Measurements from ENCODE around the gene KCP.

Gene KCP

GRCh38 chr7:128852537-128853254 lies 57.8 kb downstream of the KCP start:
- no peak for DNase-seq

GRCh38 chr7:128849804-128850490 lies 60.6 kb downstream of the KCP start:
- DNase-seq = no peak

GRCh38 chr7:128849156-128849515 lies 61.4 kb downstream of the KCP start:
- DNase-seq = no peak

DNA sequence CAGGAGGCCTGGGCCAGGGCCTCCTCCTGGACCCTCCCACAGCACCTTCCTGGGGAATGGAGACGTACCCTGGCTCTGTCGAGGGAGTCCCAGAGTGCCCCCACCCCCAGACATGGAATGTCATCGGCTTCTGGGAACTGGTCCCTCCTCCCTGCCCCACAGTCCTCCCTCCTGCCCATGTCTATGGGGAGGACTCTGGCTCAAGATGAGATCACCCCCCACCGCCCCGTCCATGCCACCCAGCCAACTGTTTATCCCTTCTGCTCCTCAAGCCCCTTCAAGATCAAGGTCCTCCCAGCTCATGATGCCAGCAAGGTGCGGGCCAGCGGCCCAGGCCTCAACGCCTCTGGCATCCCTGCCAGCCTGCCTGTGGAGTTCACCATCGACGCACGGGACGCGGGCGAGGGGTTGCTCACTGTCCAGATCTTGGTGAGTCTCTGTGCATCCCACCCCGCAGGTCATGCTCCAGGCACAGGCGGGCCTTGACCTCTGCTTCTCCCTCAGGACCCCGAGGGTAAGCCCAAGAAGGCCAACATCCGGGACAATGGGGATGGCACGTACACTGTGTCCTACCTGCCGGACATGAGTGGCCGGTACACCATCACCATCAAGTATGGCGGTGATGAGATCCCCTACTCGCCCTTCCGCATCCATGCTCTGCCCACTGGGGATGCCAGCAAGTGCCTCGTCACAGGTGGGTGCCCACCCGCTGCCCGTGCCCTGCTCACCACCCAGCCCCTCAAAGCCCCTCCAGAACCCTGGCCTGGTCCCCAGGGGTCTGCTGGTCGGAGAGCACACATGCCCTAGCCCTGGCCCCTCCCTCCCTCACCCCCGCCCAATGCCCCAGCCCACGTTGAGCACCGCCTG lies 62.0 kb downstream of the KCP start:
- DNase-seq = no peak

DNA sequence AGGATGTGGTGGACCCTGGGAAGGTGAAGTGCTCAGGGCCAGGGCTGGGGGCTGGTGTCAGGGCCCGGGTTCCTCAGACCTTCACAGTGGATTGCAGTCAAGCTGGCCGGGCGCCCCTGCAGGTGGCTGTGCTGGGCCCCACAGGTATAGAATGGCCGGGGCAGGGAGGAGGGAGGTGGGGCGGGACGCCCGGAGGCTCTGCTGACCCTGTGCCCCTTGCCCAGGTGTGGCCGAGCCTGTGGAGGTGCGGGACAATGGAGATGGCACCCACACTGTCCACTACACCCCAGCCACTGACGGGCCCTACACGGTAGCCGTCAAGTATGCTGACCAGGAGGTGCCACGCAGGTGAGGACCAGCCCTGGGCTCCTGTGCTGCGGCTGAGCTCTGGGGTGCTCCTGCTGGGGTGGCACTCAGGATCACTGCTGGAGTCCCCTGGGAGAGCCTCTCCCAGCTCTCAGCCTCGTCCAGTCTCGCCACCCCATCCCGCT lies 62.7 kb downstream of the KCP start:
- DNase-seq = no peak

DNA sequence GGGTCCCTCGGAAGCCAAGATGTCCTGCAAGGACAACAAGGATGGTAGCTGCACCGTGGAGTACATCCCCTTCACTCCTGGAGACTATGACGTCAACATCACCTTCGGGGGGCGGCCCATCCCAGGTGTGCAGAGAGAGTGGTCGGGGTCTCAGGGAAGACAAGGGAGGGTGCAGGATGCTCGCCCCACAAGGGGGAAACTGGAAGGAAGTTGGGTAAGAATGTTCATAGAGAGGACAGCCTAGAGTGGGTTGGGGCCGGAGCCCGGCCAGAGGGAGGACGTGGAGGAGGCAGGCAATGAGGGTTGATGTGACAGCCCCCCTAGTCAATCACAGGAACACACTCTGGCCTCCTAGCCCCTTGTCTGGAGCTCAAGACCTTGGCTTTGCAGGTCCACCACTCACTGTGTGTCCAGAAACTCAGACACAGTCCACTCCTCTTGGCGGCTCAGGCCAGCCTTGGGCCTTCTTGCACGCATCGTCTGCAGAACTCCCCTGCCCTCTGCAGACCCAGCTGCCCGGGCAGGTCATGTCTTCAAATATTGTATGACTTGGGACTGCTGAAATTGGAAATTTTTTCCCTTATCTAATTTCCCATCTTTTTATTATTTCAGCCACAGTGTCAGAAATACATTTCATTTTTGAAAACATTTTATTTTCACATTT lies 63.6 kb downstream of the KCP start:
- DNase-seq = no peak

DNA sequence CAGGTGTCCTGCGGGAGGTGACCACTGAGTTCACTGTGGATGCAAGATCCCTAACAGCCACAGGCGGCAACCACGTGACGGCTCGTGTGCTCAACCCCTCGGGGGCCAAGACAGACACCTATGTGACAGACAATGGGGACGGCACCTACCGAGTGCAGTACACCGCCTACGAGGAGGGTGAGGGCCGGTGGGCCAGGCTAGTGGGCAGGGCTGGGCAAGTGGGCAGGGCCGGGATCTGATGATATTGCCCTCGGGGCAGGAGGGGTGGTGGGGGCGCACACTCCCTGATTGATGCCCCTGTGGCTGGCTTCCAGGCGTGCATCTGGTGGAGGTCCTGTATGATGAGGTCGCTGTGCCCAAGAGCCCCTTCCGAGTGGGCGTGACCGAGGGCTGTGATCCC lies 64.5 kb downstream of the KCP start:
- no peak for DNase-seq

- no peak for DNase-seq
Measured at GRCh38 chr7:128845475-128845874, 65.0 kb downstream of the KCP start.

DNA sequence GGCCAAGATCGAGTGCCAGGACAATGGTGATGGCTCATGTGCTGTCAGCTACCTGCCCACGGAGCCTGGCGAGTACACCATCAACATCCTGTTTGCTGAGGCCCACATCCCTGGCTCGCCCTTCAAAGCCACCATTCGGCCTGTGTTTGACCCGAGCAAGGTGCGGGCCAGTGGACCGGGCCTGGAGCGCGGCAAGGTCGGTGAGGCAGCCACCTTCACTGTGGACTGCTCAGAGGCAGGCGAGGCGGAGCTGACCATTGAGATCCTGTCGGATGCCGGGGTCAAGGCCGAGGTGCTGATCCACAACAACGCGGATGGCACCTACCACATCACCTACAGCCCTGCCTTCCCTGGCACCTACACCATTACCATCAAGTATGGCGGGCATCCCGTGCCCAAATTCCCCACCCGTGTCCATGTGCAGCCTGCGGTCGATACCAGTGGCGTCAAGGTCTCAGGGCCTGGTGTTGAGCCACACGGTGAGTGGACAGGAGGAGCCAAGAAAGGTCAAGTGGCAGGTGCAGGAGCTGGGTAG lies 65.7 kb downstream of the KCP start:
- no peak for DNase-seq

DNA sequence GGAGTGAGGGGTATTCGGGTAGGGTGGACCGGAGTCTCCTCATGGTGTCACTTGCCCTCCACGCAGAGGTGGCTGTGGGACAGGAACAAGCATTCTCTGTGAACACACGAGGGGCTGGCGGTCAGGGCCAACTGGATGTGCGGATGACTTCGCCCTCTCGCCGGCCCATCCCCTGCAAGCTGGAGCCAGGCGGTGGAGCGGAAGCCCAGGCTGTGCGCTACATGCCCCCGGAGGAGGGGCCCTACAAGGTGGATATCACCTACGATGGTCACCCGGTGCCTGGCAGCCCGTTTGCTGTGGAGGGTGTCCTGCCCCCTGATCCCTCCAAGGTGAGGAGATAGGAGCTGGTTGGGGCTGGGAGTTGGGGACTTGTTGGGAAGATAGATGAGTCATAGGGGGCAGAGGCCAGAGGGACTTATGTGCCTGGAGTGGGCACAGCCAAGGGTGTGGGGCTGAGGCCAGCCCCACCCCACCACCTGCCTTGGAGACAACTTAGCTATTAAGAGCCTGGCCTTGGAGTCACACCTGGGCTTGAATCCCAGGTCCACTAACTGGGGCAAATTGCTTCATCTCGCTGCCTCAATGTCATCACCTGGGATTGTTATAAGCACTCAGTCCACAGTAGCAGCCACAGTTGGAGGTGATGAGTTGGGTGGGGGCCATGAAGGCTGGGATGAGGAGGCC lies 66.4 kb downstream of the KCP start:
- DNase-seq = no peak

- no peak for DNase-seq
Measured at GRCh38 chr7:128842674-128843641, 67.6 kb downstream of the KCP start.

GRCh38 chr7:128841921-128842673 lies 68.4 kb downstream of the KCP start:
- DNase-seq = peak; percentile 10 to 35 (median 22)

DNA sequence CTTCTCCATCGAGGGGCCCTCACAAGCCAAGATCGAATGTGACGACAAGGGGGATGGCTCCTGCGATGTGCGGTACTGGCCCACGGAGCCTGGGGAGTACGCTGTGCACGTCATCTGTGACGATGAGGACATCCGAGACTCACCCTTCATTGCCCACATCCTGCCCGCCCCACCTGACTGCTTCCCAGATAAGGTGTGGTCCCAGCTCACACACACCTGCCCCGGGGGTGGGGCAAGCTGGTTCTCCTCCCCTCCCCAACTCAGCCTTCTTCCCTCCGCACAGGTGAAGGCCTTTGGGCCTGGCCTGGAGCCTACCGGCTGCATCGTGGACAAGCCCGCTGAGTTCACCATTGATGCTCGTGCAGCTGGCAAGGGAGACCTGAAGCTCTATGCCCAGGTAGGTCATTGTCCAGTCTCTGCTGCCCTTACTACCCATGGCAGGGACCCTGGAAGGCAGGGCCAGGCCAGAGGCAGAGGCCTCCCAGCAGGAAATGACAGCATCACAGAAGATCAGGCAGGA lies 69.3 kb downstream of the KCP start:
- DNase-seq = no peak

- DNase-seq = no peak
Measured at GRCh38 chr7:128840326-128841170, 70.0 kb downstream of the KCP start.

DNA sequence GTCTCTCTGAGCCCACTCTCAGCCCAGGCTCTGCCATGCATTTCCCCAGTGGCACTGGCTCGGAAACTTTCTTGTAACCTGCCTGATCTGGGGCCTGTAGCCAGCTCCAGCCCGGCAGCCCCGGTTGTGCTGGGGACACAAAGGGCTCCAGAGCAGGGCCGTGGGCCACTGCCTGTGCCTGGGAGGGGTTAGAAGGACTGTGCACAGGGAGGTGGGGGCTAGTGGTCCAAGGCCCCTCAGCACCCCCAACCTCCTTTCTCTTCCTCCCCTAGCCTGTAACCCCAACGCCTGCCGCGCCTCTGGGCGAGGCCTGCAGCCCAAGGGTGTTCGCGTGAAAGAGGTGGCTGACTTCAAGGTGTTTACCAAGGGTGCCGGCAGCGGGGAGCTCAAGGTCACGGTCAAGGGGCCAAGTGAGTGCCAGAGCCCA lies 70.7 kb downstream of the KCP start:
- no peak for DNase-seq

GRCh38 chr7:128838981-128839731 lies 71.4 kb downstream of the KCP start:
- DNase-seq = no peak

DNA sequence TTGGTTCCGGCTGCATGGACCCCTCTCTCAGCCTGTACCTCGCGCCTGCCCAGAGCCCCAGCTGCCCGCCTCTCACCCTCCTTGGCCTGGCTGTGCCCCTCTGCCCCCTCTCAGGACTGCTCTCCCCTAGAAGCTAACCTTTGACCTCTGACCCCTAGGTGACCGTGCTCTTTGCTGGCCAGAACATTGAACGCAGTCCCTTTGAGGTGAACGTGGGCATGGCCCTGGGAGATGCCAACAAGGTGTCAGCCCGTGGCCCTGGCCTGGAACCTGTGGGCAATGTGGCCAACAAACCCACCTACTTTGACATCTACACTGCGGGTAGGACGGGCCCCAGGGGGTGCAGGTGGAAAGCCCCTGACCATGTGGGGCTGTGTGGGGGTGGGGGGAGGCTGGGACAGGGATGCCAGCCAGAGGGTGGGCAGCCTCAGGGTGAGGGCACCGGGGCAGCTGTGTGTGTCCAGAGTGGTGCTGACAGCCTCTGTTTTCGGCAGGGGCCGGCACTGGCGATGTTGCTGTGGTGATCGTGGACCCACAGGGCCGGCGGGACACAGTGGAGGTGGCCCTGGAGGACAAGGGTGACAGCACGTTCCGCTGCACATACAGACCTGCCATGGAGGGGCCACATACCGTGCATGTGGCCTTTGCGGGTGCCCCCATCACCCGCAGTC lies 72.3 kb downstream of the KCP start:
- no peak for DNase-seq

DNA sequence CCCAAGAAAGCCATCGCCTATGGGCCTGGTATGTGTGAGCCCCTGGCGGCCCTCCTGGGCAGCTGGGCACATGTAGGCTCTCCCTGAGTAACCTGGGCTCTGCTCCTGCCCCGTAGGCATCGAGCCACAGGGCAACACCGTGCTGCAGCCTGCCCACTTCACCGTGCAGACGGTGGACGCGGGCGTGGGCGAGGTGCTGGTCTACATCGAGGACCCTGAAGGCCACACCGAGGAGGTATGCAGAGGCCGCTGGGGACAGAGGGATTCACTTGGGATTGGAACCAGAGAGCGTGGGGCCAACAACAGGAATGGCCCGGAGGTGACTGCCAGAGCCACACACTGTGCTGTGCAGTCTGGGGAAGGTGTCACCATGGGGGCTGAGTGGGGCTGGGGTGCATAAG lies 73.0 kb downstream of the KCP start:
- DNase-seq = no peak

Data from activated CD4-positive, CD25-positive, alpha-beta regulatory T cell (primary cell).